GM23248 (cell line): Measurements from ENCODE around the gene DPP6. TPM values are rescaled to one million over a fixed set of nuclear protein-coding genes. Genes with fewer than 3 reads are reported as not detected.

Experiments
- DNase-seq: peaks from one replicate; pipeline ENCODE4 v3.0.0-alpha.2; 2015
- H2AFZ ChIP-seq: fragments of 200-600 bp; sonication (generic); 2 replicates; pipeline ENCODE4 v1.6.1; 2016; ENCODE audit warnings: antibody characterized with exemption
- H3F3A ChIP-seq: fragments of 200-600 bp; sonication (generic); 2 replicates; pipeline ENCODE4 v1.6.1; 2016; ENCODE audit warnings: mild to moderate bottlenecking, antibody characterized with exemption, mixed run types; ENCODE audit not compliant: insufficient read depth
- H3K27ac ChIP-seq: fragments of 200-600 bp; sonication (generic); 2 replicates; pipeline ENCODE4 v1.5.1; 2016; ENCODE audit warnings: mild to moderate bottlenecking
- H3K27me3 ChIP-seq: fragments of 200-600 bp; sonication (generic); replicated peaks from 2 replicates; pipeline ENCODE4 v1.6.1; 2016; ENCODE audit warnings: mild to moderate bottlenecking; ENCODE audit not compliant: insufficient read depth
- H3K36me3 ChIP-seq: fragments of 200-600 bp; sonication (generic); 2 replicates; pipeline ENCODE4 v1.6.1; 2016; ENCODE audit warnings: low read depth, mild to moderate bottlenecking
- H3K4me1 ChIP-seq: fragments of 200-600 bp; sonication (generic); 2 replicates; pipeline ENCODE4 v1.6.1; 2016; ENCODE audit warnings: mild to moderate bottlenecking; ENCODE audit not compliant: insufficient read depth
- H3K4me2 ChIP-seq: fragments of 200-600 bp; sonication (generic); one replicate; pipeline ENCODE4 v1.6.1; 2016; ENCODE audit warnings: mild to moderate bottlenecking; ENCODE audit not compliant: unreplicated experiment
- H3K4me3 ChIP-seq: fragments of 200-600 bp; sonication (generic); 2 replicates; pipeline ENCODE4 v1.5.1; 2016; ENCODE audit warnings: mild to moderate bottlenecking
- H3K79me2 ChIP-seq: fragments of 200-600 bp; sonication (generic); 2 replicates; pipeline ENCODE4 v1.6.1; 2016; ENCODE audit warnings: mild to moderate bottlenecking; ENCODE audit not compliant: insufficient read depth
- H3K9ac ChIP-seq: fragments of 200-600 bp; sonication (generic); 2 replicates; pipeline ENCODE4 v1.6.1; 2016; ENCODE audit warnings: mild to moderate bottlenecking
- H3K9me2 ChIP-seq: fragments of 200-600 bp; sonication (generic); 2 replicates; pipeline ENCODE4 v1.6.1; 2016; ENCODE audit warnings: mixed run types, mild to moderate bottlenecking, moderate library complexity; ENCODE audit not compliant: insufficient read depth
- H3K9me3 ChIP-seq: fragments of 200-600 bp; sonication (generic); one replicate; pipeline ENCODE4 v1.6.1; 2017; ENCODE audit warnings: low read depth
- H4K20me1 ChIP-seq: fragments of 200-600 bp; sonication (generic); 2 replicates; pipeline ENCODE4 v1.6.0; 2016; ENCODE audit not compliant: insufficient read depth
- EZH2 ChIP-seq: fragments of 200-600 bp; sonication (generic); IDR thresholded peaks from 2 replicates; pipeline ENCODE4 v1.6.1; 2018; ENCODE audit warnings: antibody characterized with exemption, mild to moderate bottlenecking; ENCODE audit not compliant: insufficient read depth, poor library complexity, severe bottlenecking
- EZH2phosphoT487 ChIP-seq: fragments of 200-600 bp; sonication (generic); IDR thresholded peaks from 2 replicates; pipeline ENCODE4 v1.6.1; 2018; ENCODE audit warnings: antibody characterized with exemption, moderate library complexity, mild to moderate bottlenecking, low read depth; ENCODE audit not compliant: insufficient read depth
- WGBS, 2 experiments: methylation state at CpG; one replicate each; pipeline ENCODE4 v1.1.6; 2015 to 2017; ENCODE audit warnings: low lambda C conversion rate in 2 of 2, low coverage in 1 of 2; ENCODE audit errors: missing lambda C conversion rate in 2 of 2; 5-methylcytosine and 5-hydroxymethylcytosine counted together
- in situ Hi-C: fragments of 300-500 bp; cut with MboI; formaldehyde crosslinking; loops from 2 replicates; pipeline ENCODE4 v1.15.0; 2020
- polyA plus RNA-seq: library from polyadenylated mRNA; unstranded; fragments of >200 nt; fragmentation: Nextera tagmentation; extraction: Ambion mirVana; gene quantifications from 2 replicates; pipeline ENCODE4 v1.2.1, GENCODE V29; 2016
- total RNA-seq: library from RNA; depleted of rRNA; stranded (reverse); fragments of >200 nt; shearing (Covaris generic); gene quantifications from 2 replicates; pipeline ENCODE4 v1.2.3, GENCODE V29; 2014

DPP6 gene
- total and polyA plus RNA-seq, 2 experiments from 2014 or later = not detected

DNA sequence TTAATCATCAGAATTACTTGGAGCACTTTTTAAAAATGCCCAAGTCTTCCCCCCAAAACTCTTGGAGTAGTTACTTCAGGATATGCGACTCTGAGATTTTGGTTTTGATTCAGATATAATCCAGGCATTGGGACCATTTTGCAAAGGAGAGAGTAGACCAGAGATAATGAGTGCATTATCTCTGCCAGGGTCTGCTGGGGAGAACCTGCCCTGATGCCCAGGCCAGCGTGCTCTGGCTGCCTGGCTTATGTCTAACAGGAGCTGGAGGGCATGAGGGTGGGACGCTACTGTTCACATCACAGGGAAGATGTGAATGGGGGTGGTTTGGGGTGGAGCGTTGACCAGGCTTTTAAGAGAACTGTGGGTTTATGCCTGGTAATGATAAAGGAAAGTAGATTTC lies 336.2 kb downstream of the DPP6 start:
- TF ChIP-seq EZH2 (no peak), EZH2phosphoT487 (no peak)
- no peak overlapping the region for H3K4me3 ChIP-seq
- no peaks in the 10 kb centered on the region for H3K4me1 ChIP-seq
- no peaks in the 10 kb centered on the region for H3K27me3 ChIP-seq
- no peaks in the 10 kb centered on the region for H3K9me3 ChIP-seq
- no peaks in the 10 kb centered on the region for H3K36me3 ChIP-seq
- no peak overlapping the region for H3K4me2 ChIP-seq
- H2AFZ ChIP-seq = no peak overlapping the region
- no peak for DNase-seq
- in situ Hi-C loops = no loop called here
- no peaks in the 10 kb centered on the region for H4K20me1 ChIP-seq
- no peaks in the 10 kb centered on the region for H3F3A ChIP-seq
- no peaks in the 10 kb centered on the region for H3K79me2 ChIP-seq
- H3K27ac ChIP-seq = no peak overlapping the region
- WGBS, 2 experiments = 18 to 23% methylated on average over 4 of the region's 4 CpGs
- H3K9me2 ChIP-seq = no peaks in the 10 kb centered on the region
- no peak overlapping the region for H3K9ac ChIP-seq

GRCh38 chr7:154388999-154389398 lies 336.8 kb downstream of the DPP6 start:
- Histone ChIP-seq H3F3A (no peaks in the 10 kb centered on the region), H3K79me2 (no peaks in the 10 kb centered on the region), H3K36me3 (no peaks in the 10 kb centered on the region), H3K27me3 (no peaks in the 10 kb centered on the region), H3K9ac (no peak overlapping the region), H3K4me2 (no peak overlapping the region), H3K9me2 (no peaks in the 10 kb centered on the region), H2AFZ (no peak overlapping the region), H3K4me1 (no peaks in the 10 kb centered on the region), H3K27ac (no peak overlapping the region), H3K4me3 (no peak overlapping the region), H4K20me1 (no peaks in the 10 kb centered on the region), H3K9me3 (no peaks in the 10 kb centered on the region)
- DNase-seq = no peak
- WGBS, 2 experiments = 35 to 39% methylated on average over 10 of the region's 10 CpGs
- TF ChIP-seq EZH2 = no peak
- no peak for TF ChIP-seq EZH2phosphoT487
- in situ Hi-C loops = no loop called here

DNA sequence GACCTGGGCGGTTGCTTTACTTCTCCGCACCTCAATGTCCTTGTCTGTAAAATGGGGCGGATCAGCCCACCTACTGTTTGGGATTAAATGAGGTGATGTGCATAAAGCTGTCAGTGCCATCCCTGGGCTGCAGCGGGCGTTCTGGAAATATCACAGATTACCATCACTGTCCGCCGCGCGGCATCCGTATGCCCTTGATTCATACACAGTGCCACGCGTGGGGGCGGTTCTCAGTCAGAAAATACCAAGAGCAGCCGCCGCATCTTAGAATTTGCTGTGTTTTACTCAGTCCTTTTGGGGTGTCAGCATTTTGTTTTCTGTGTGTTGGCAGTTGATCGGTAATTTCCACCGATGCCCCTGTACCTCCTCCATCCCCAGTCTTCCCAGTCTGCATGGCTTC lies 338.8 kb downstream of the DPP6 start:
- H3F3A ChIP-seq = no peaks in the 10 kb centered on the region
- H3K36me3 ChIP-seq = no peaks in the 10 kb centered on the region
- peaks cover 6% of the 10 kb centered on the region for H3K9me3 ChIP-seq
- no peak overlapping the region for H2AFZ ChIP-seq
- no peaks in the 10 kb centered on the region for H3K27me3 ChIP-seq
- no peak for DNase-seq
- H4K20me1 ChIP-seq = no peaks in the 10 kb centered on the region
- H3K4me2 ChIP-seq = no peak overlapping the region
- no peak overlapping the region for H3K4me3 ChIP-seq
- H3K79me2 ChIP-seq = no peaks in the 10 kb centered on the region
- no peak overlapping the region for H3K27ac ChIP-seq
- TF ChIP-seq EZH2 (no peak), EZH2phosphoT487 (no peak)
- no peak overlapping the region for H3K9ac ChIP-seq
- no peaks in the 10 kb centered on the region for H3K9me2 ChIP-seq
- WGBS, 2 experiments = 63 to 71% methylated on average over 17 of the region's 17 CpGs
- in situ Hi-C loops = no loop called here
- no peaks in the 10 kb centered on the region for H3K4me1 ChIP-seq

- H3K9me2 ChIP-seq = no peaks in the 10 kb centered on the region
- no peaks in the 10 kb centered on the region for H3K79me2 ChIP-seq
- H3K27me3 ChIP-seq = no peaks in the 10 kb centered on the region
- H3K36me3 ChIP-seq = no peaks in the 10 kb centered on the region
- no peaks in the 10 kb centered on the region for H3F3A ChIP-seq
- H2AFZ ChIP-seq = no peak overlapping the region
- no peak for DNase-seq
- no peaks in the 10 kb centered on the region for H4K20me1 ChIP-seq
- in situ Hi-C loops = no loop called here
- H3K4me2 ChIP-seq = no peak overlapping the region
- H3K9me3 ChIP-seq = peaks cover 6% of the 10 kb centered on the region
- no peak overlapping the region for H3K9ac ChIP-seq
- WGBS, 2 experiments = 21 to 22% methylated on average over 2 of the region's 2 CpGs
- no peaks in the 10 kb centered on the region for H3K4me1 ChIP-seq
- no peak overlapping the region for H3K27ac ChIP-seq
- TF ChIP-seq EZH2 = no peak
- TF ChIP-seq EZH2phosphoT487 = no peak
- H3K4me3 ChIP-seq = no peak overlapping the region
Measured at GRCh38 chr7:154394804-154395203, 342.6 kb downstream of the DPP6 start.

DNA sequence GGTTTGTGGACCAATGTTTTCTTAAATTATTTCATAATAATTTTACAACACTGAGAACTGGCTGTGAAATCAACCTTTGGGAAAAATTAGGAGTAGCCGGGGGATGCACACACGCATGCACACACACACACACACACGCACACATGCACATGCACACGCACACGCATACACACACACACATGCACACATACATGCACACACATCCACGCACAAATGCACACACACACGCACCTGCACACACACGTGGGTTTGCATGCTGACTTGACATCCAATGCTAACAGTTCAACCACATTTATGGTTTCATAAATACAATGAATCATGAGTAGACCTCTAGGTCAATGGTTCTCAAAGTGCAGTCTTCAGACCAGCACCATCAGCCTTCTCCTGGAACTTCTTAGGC lies 354.1 kb downstream of the DPP6 start:
- Histone ChIP-seq H3K36me3 (no peaks in the 10 kb centered on the region), H3K27ac (no peak overlapping the region), H3K9me3 (no peaks in the 10 kb centered on the region), H3K4me3 (no peak overlapping the region), H3K9ac (no peak overlapping the region), H3K9me2 (no peaks in the 10 kb centered on the region), H3K4me1 (no peaks in the 10 kb centered on the region), H4K20me1 (no peaks in the 10 kb centered on the region), H3K4me2 (no peak overlapping the region), H2AFZ (no peak overlapping the region), H3K27me3 (no peaks in the 10 kb centered on the region), H3F3A (no peaks in the 10 kb centered on the region), H3K79me2 (no peaks in the 10 kb centered on the region)
- in situ Hi-C loops = no loop called here
- DNase-seq = no peak
- WGBS, 2 experiments = 35 to 52% methylated on average over 8 of the region's 8 CpGs
- TF ChIP-seq EZH2phosphoT487 (no peak), EZH2 (no peak)
